Measurements from ENCODE around the gene SENP1.

The SENP1 gene

GRCh38 chr12:48000878-48001504 is 104.9 kb downstream of the SENP1 start:
- DNase-seq (ENCODE audit: low read depth, low spot score), result peak; percentile 82

- no peak for DNase-seq (ENCODE audit: low read depth, low spot score)
These were observed 106.1 kb downstream of the SENP1 start for GRCh38 chr12:47999816-48000215.

- DNase-seq (ENCODE audit: low read depth, low spot score), result no peak
These were observed 108.6 kb downstream of the SENP1 start for GRCh38 chr12:47997321-47997720.

- peak; percentile 82 for DNase-seq (ENCODE audit: low read depth, low spot score)
These were observed 109.9 kb downstream of the SENP1 start for GRCh38 chr12:47995981-47996401.

GRCh38 chr12:47993491-47993890 is 112.4 kb downstream of the SENP1 start:
- DNase-seq (ENCODE audit: low read depth, low spot score), result no peak

Data from astrocyte of the hippocampus (primary cell).